Mononuclear cell (primary cell): ENCODE measurements around the gene EHD2. TPM values are rescaled to one million over a fixed set of nuclear protein-coding genes. Genes with fewer than 3 reads are reported as not detected.
"Not testable (repeated sequence)": the region's sequence is repeated elsewhere in the genome, so short reads cannot be mapped to it uniquely, and the experiment has no call there.

Experiments used
- H3K27me3 ChIP-seq: 2 replicates; pipeline ENCODE4 v1.6.0; 2011; ENCODE audit warnings: low read length, control low read depth; ENCODE audit not compliant: insufficient read depth
- H3K4me1 ChIP-seq: 2 replicates; pipeline ENCODE4 v1.5.1; 2011; ENCODE audit warnings: mild to moderate bottlenecking, low read length, control low read depth; ENCODE audit not compliant: insufficient read depth
- H3K4me3 ChIP-seq: 2 replicates; pipeline ENCODE4 v1.5.1; 2011; ENCODE audit warnings: mild to moderate bottlenecking, low read length, moderate library complexity
- H3K9me3 ChIP-seq: 2 replicates; pipeline ENCODE4 v1.5.1; 2011; ENCODE audit warnings: low read depth, mild to moderate bottlenecking, control low read depth, low read length
- total RNA-seq: library from RNA; depleted of rRNA; stranded (reverse); fragments of >200 nt; gene quantifications from one replicate; pipeline ENCODE4 v1.2.3, GENCODE V29; 2012

Gene EHD2
- total RNA-seq, 1 donor = 0.42 TPM

DNA sequence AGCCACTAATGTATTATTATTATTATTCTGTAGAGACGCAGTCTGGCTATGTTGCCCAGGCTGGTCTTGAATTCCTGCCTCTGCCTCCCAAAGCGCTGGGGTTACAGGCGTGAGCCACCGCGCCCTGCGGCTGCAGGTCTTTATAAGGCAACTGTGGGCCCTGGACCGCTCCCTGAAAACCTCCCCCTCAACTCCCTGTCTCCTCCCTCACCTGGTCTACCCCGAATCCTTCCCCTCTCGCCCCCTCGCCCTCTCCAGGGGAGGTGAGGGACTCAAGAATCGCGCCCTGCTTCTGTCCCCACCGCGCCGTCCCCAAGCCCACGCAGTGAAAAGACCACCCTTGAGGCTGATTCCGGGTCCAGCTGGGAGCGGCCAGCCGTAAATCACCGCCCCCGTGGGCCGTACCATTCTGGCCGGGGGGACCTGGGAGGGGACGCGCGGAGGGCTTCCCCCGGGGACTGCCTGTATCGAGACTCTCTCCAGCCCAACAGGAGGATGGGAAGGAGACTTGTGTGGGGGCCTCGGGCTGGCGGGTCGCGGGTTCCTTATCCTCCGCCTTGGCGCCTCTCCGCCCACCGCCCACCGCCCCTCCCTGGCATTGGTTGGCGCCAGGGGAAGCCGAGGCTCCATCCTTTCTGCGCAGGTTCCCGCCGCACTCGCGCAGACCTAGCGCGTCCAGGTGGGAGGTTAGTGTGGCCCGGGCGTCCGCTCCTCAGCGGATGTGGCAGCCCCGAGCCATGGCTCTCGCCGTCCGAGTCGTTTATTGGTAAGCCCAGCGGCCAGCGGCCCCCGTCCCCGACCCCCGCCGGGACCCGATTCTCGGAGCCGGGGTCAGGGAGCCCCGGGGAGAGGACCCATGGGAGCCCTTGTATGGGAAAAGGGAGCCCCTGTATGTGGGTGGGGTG is 65.1 kb downstream of the EHD2 start, which contains the start of gene SELENOW:
Gene SELENOW (plus strand): TSS at position 655 of the 905 bp plus-strand sequence. CDS start 83 bp downstream, at position 738.
- no peaks in the 10 kb centered on the region for H3K27me3 ChIP-seq
- H3K9me3 ChIP-seq = no peaks in the 10 kb centered on the region
- peaks cover 24% of the 10 kb centered on the region for H3K4me1 ChIP-seq
- peak within 1 kb of the TSS; percentile 76 for H3K4me3 ChIP-seq

DNA sequence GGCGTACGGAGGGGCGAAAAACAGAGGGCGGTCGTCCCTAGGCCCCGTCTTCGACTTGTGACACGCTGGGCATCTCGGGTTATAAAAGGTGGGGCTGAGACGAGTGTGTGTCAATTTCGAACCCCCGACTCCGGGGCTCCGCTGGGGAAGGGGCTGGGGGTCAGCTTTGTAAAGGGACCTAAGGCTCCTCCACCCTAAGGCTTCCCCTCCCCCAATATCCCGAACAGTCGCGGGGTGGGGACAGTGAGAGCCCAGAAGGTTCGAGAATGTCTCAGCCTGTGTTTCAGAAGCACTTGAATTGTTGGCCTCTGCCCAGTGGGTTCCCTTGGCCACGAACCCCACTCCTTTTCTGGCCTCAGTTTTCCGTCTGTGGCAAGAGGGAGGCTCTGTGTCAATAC is 65.7 kb downstream of the EHD2 start:
- H3K4me3 ChIP-seq = peak overlapping the region; percentile 76
- peaks cover 24% of the 10 kb centered on the region for H3K4me1 ChIP-seq
- H3K9me3 ChIP-seq = no peaks in the 10 kb centered on the region
- H3K27me3 ChIP-seq = no peaks in the 10 kb centered on the region

DNA sequence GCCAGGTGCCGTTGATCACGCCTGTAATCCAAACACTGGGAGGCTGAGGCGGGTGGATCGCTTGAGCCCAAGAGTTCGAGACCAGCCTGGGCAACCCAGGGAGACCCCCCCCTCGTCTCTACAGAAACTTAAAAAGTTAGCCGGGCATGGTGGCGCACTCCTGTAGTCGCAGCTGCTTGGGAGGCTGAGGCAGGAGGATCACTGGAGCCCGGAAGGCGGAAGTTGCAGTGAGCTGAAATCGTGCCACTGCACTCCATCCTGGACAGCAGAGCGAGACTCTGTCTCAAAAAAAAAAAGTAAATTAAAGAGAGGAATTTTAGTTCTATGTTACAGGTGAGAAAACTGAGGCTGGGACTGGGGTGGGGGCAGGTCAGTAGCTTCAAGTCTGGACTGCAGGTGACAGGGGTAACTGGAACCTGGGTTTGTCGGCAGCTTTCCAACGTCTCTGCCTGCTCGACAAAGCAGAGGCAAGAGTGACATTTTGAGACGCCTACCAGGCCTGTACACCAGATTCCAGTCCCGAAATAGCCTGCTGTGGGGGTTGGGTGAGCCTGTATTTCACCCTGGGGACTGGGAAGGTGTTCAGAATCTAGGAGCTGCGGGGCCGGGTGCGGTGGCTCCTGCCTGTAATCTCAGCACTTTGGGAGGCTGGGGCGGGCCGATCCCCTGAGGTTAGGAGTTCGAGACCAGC is 66.4 kb downstream of the EHD2 start:
- Histone ChIP-seq H3K9me3 (no peaks in the 10 kb centered on the region), H3K4me3 (no peak overlapping the region), H3K4me1 (peaks cover 24% of the 10 kb centered on the region), H3K27me3 (no peaks in the 10 kb centered on the region)

DNA sequence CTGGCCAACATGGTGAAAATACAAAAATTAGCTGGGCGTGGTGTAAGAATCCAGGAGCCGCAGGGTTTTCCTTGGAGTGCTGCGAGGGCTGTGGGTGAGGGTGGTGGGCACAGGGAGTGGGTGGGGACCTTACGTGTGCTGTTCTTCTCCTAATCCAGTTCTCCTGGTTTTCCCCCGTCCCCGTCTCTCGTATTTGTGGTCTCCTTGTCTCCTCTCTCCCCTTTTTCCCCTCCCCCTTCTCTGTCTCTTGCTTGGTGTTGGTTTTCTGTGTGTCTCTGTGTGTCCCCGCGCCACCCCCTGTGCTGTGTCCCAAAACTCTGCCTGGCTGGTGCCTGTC is 67.0 kb downstream of the EHD2 start:
- no peaks in the 10 kb centered on the region for H3K27me3 ChIP-seq
- peaks cover 24% of the 10 kb centered on the region for H3K4me1 ChIP-seq
- no peak overlapping the region for H3K4me3 ChIP-seq
- H3K9me3 ChIP-seq = no peaks in the 10 kb centered on the region

GRCh38 chr19:47781590-47782262 is 68.5 kb downstream of the EHD2 start:
- H3K4me1 ChIP-seq = peaks cover 24% of the 10 kb centered on the region
- H3K9me3 ChIP-seq = no peaks in the 10 kb centered on the region
- H3K27me3 ChIP-seq = no peaks in the 10 kb centered on the region
- no peak overlapping the region for H3K4me3 ChIP-seq

- H3K4me1 ChIP-seq = no peaks in the 10 kb centered on the region
- no peak overlapping the region for H3K4me3 ChIP-seq
- no peaks in the 10 kb centered on the region for H3K27me3 ChIP-seq
- H3K9me3 ChIP-seq = no peaks in the 10 kb centered on the region
Observed at GRCh38 chr19:47786566-47786965, 73.3 kb downstream of the EHD2 start.

- H3K27me3 ChIP-seq, H3K4me1 ChIP-seq, H3K9me3 ChIP-seq: not testable (repeated sequence)
Observed at GRCh38 chr19:47787307-47787706, 74.1 kb downstream of the EHD2 start.

GRCh38 chr19:47789811-47790210 is 76.6 kb downstream of the EHD2 start:
- not testable (repeated sequence) for H3K9me3 ChIP-seq, H3K4me3 ChIP-seq, H3K4me1 ChIP-seq, H3K27me3 ChIP-seq

More at GRCh38 chr19:47787307-47787706, 74.1 kb downstream of the EHD2 start:
- H3K4me3 ChIP-seq = not testable (repeated sequence)

GRCh38 chr19:47790398-47790814 is 77.2 kb downstream of the EHD2 start:
- H3K9me3 ChIP-seq = no peaks in the 10 kb centered on the region
- H3K27me3 ChIP-seq = no peaks in the 10 kb centered on the region
- H3K4me1 ChIP-seq = no peaks in the 10 kb centered on the region
- no peak overlapping the region for H3K4me3 ChIP-seq

DNA sequence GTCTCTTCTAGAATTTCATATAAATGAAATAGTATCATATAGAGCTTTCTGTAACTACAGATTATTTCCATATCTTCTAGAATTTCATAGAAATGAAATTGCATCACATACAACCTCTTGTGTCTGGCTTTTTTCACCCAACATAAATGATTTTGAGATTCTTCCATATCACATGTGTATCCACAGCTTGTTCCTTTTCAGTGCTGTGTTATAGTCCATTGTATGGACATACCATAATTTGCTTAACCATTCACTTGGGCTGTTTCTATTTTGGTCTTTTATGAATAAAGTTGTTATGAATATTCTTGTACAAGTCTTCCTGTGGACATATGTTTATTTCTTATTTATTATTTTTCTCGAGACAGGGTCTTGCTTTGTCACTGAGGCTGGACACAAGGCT is 79.4 kb downstream of the EHD2 start:
- Histone ChIP-seq H3K4me1 (no peaks in the 10 kb centered on the region), H3K27me3 (no peaks in the 10 kb centered on the region)

More for the DNA sequence above, 79.4 kb downstream of the EHD2 start:
- H3K9me3 ChIP-seq = no peaks in the 10 kb centered on the region
- no peak overlapping the region for H3K4me3 ChIP-seq

Other genes with a start within 250 kb of the EHD2 start
- gene SLC8A2, start 241.5 kb upstream of the EHD2 start, total RNA-seq = not detected
- gene KPTN, start 229.2 kb upstream of the EHD2 start, total RNA-seq = 1.3 TPM
- 71.8 TPM for gene NAPA, start 198.4 kb upstream of the EHD2 start, total RNA-seq
- gene ZNF541, start 140.3 kb upstream of the EHD2 start, total RNA-seq = 0.21 TPM
- 21.9 TPM for gene BICRA, start 104.3 kb upstream of the EHD2 start, total RNA-seq
- 253 TPM for gene NOP53, start 32.1 kb downstream of the EHD2 start, total RNA-seq
- 122 TPM for gene SELENOW, start 65.3 kb downstream of the EHD2 start, total RNA-seq
- not detected for gene TPRX1, start 91.1 kb downstream of the EHD2 start, total RNA-seq
- not detected for gene CRX, start 108.5 kb downstream of the EHD2 start, total RNA-seq
- not detected for gene TPRX2, start 145.8 kb downstream of the EHD2 start, total RNA-seq
- gene SULT2A1, start 172.9 kb downstream of the EHD2 start, total RNA-seq = not detected